ENCODE measurements around the gene TET2.

The TET2 gene

GRCh38 chr4:105145156-105145902 is 1.3 kb upstream of the TET2 start:
- DNase-seq, result peak in 1 of 2 donors; percentile 20

GRCh38 chr4:105145903-105146275 is 787 bp upstream of the TET2 start:
- peak; percentile 27 to 43 for DNase-seq

- DNase-seq, result no peak
These were observed 408 bp downstream of the TET2 start for GRCh38 chr4:105147016-105147552.

GRCh38 chr4:105147553-105148161 is 981 bp downstream of the TET2 start:
- DNase-seq, result peak; percentile 23 to 36

GRCh38 chr4:105148356-105148755 is 1.7 kb downstream of the TET2 start:
- DNase-seq, result no peak

GRCh38 chr4:105148776-105149175 is 2.1 kb downstream of the TET2 start:
- no peak for DNase-seq

- peak in 1 of 2 donors; percentile 3 for DNase-seq
These were observed 3.1 kb downstream of the TET2 start for GRCh38 chr4:105149771-105150170.

- DNase-seq, result no peak
These were observed 3.8 kb downstream of the TET2 start for GRCh38 chr4:105150503-105150902.

GRCh38 chr4:105153749-105154148 is 7.1 kb downstream of the TET2 start:
- DNase-seq, result no peak

- no peak for DNase-seq
These were observed 7.9 kb downstream of the TET2 start for GRCh38 chr4:105154576-105154975.

GRCh38 chr4:105155426-105155825 is 8.8 kb downstream of the TET2 start:
- no peak for DNase-seq

- DNase-seq, result no peak
These were observed 12.2 kb downstream of the TET2 start for GRCh38 chr4:105158837-105159236.

GRCh38 chr4:105162123-105162796 is 15.6 kb downstream of the TET2 start:
- no peak for DNase-seq

- no peak for DNase-seq
These were observed 17.9 kb downstream of the TET2 start for GRCh38 chr4:105164548-105164947.

- DNase-seq, result no peak
These were observed 19.4 kb downstream of the TET2 start for GRCh38 chr4:105166066-105166465.

GRCh38 chr4:105170711-105171110 is 24.0 kb downstream of the TET2 start:
- DNase-seq, result no peak

- DNase-seq, result no peak
These were observed 25.2 kb downstream of the TET2 start for GRCh38 chr4:105171912-105172311.

GRCh38 chr4:105174098-105174497 is 27.4 kb downstream of the TET2 start:
- no peak for DNase-seq

GRCh38 chr4:105179539-105180401 is 33.1 kb downstream of the TET2 start:
- DNase-seq, result no peak

- no peak for DNase-seq
These were observed 34.6 kb downstream of the TET2 start for GRCh38 chr4:105181259-105181658.

GRCh38 chr4:105182211-105182610 is 35.5 kb downstream of the TET2 start:
- DNase-seq, result no peak

GRCh38 chr4:105184316-105184980 is 37.8 kb downstream of the TET2 start:
- DNase-seq, result no peak

Data from CD4-positive, alpha-beta T cell treated with Interleukin-1 beta for 1 hour (primary cell).